ENCODE data around the gene CUX1.

CUX1 gene

GRCh38 chr7:102066476-102066875 is 249.1 kb downstream of the CUX1 start:
- Histone ChIP-seq H3K9ac (no peak overlapping the region), H3K27ac (no peak overlapping the region)

GRCh38 chr7:102068846-102069245 is 251.4 kb downstream of the CUX1 start:
- Histone ChIP-seq H3K79me2 (ENCODE audit: insufficient read depth, low read depth) (no peaks in the 10 kb centered on the region), H3K4me3 (IDR thresholded peaks at IDR 0.05; ENCODE audit: insufficient read depth, low read depth, low read length) (no peak overlapping the region), H3K4me2 (no peak overlapping the region), H3K4me1 (ENCODE audit: low read depth, poor library complexity, severe bottlenecking) (no peaks in the 10 kb centered on the region), H3K36me3 (ENCODE audit: insufficient read depth) (no peaks in the 10 kb centered on the region), H4K20me1 (ENCODE audit: insufficient read depth) (no peaks in the 10 kb centered on the region), H3K27me3 (ENCODE audit: insufficient read depth, low read depth) (no peaks in the 10 kb centered on the region), H2AFZ (ENCODE audit: low read depth) (no peak overlapping the region), H3K9ac (no peak overlapping the region), H3K27ac (no peak overlapping the region)
- TF ChIP-seq CTCF (conservative IDR thresholded peaks at IDR 0.05; ENCODE audit: low read depth, low read length): no peak

More at GRCh38 chr7:102066476-102066875, 249.1 kb downstream of the CUX1 start:
- no peak overlapping the region for H3K4me3 ChIP-seq (IDR thresholded peaks at IDR 0.05; ENCODE audit: insufficient read depth, low read depth, low read length)
- TF ChIP-seq CTCF (conservative IDR thresholded peaks at IDR 0.05; ENCODE audit: low read depth, low read length): no peak
- H3K79me2 ChIP-seq (ENCODE audit: insufficient read depth, low read depth): no peaks in the 10 kb centered on the region
- no peaks in the 10 kb centered on the region for H3K4me1 ChIP-seq (ENCODE audit: low read depth, poor library complexity, severe bottlenecking)
- H3K27me3 ChIP-seq (ENCODE audit: insufficient read depth, low read depth): no peaks in the 10 kb centered on the region
- H4K20me1 ChIP-seq (ENCODE audit: insufficient read depth): no peaks in the 10 kb centered on the region
- H3K36me3 ChIP-seq (ENCODE audit: insufficient read depth): no peaks in the 10 kb centered on the region
- no peak overlapping the region for H3K4me2 ChIP-seq
- H2AFZ ChIP-seq (ENCODE audit: low read depth): no peak overlapping the region

GRCh38 chr7:102069931-102070629 is 252.7 kb downstream of the CUX1 start:
- Histone ChIP-seq H4K20me1 (ENCODE audit: insufficient read depth) (no peaks in the 10 kb centered on the region), H3K27ac (no peak overlapping the region), H3K27me3 (ENCODE audit: insufficient read depth, low read depth) (no peaks in the 10 kb centered on the region), H3K4me3 (IDR thresholded peaks at IDR 0.05; ENCODE audit: insufficient read depth, low read depth, low read length) (no peak overlapping the region), H3K4me1 (ENCODE audit: low read depth, poor library complexity, severe bottlenecking) (no peaks in the 10 kb centered on the region), H2AFZ (ENCODE audit: low read depth) (no peak overlapping the region), H3K36me3 (ENCODE audit: insufficient read depth) (no peaks in the 10 kb centered on the region), H3K9ac (no peak overlapping the region), H3K79me2 (ENCODE audit: insufficient read depth, low read depth) (no peaks in the 10 kb centered on the region), H3K4me2 (no peak overlapping the region)
- TF ChIP-seq CTCF (conservative IDR thresholded peaks at IDR 0.05; ENCODE audit: low read depth, low read length): no peak

- H3K4me3 ChIP-seq (IDR thresholded peaks at IDR 0.05; ENCODE audit: insufficient read depth, low read depth, low read length): no peak overlapping the region
- H3K9ac ChIP-seq: no peak overlapping the region
- no peaks in the 10 kb centered on the region for H4K20me1 ChIP-seq (ENCODE audit: insufficient read depth)
- no peak overlapping the region for H2AFZ ChIP-seq (ENCODE audit: low read depth)
- H3K79me2 ChIP-seq (ENCODE audit: insufficient read depth, low read depth): no peaks in the 10 kb centered on the region
- H3K27ac ChIP-seq: no peak overlapping the region
- H3K27me3 ChIP-seq (ENCODE audit: insufficient read depth, low read depth): no peaks in the 10 kb centered on the region
- H3K4me1 ChIP-seq (ENCODE audit: low read depth, poor library complexity, severe bottlenecking): no peaks in the 10 kb centered on the region
- no peak for TF ChIP-seq CTCF (conservative IDR thresholded peaks at IDR 0.05; ENCODE audit: low read depth, low read length)
- H3K36me3 ChIP-seq (ENCODE audit: insufficient read depth): no peaks in the 10 kb centered on the region
- H3K4me2 ChIP-seq: no peak overlapping the region
Observed at GRCh38 chr7:102072003-102072402, 254.6 kb downstream of the CUX1 start.

Measured in KMS-11 (cell line).